Activated B cell treated with CpG ODN at 0.5 μM for 24 hours (primary cell): ENCODE results near the gene KISS1R. TPM values are rescaled to one million over a fixed set of nuclear protein-coding genes. Genes with fewer than 3 reads are reported as not detected.
"Not testable (repeated sequence)": the region's sequence is repeated elsewhere in the genome, so short reads cannot be mapped to it uniquely, and the experiment has no call there.

ENCODE experiments used
- ATAC-seq: fragments of 200-7000 bp; cut with Tn5 transposase; one replicate; pipeline ENCODE4 v1.10.0; 2021; ENCODE audit warnings: low read depth, mild to moderate bottlenecking, moderate library complexity
- CTCF ChIA-PET: fragments of 350-600 bp; sonication (Branson Sonifier 250); formaldehyde crosslinking; loops from one replicate; lab custom pipeline; 2021; ENCODE audit warnings: antibody characterized with exemption; lab: Charles Lee
- POLR2A ChIA-PET: fragments of 350-600 bp; sonication (Branson Sonifier 250); formaldehyde crosslinking; loops from one replicate; lab custom pipeline; 2021; ENCODE audit warnings: antibody characterized with exemption; lab: Charles Lee
- DNase-seq: peaks from one replicate; pipeline ENCODE4 v3.0.0; 2022
- H3K27ac Mint-ChIP-seq: one replicate; pipeline ENCODE4 v1.8.0; 2020; ENCODE audit warnings: mixed read lengths
- H3K27me3 Mint-ChIP-seq: one replicate; pipeline ENCODE4 v1.8.0; 2021; ENCODE audit warnings: mixed read lengths
- H3K36me3 Mint-ChIP-seq: one replicate; pipeline ENCODE4 v1.8.0; 2021; ENCODE audit warnings: low read depth, mixed read lengths
- H3K4me1 Mint-ChIP-seq: one replicate; pipeline ENCODE4 v1.8.0; 2021; ENCODE audit warnings: mixed read lengths
- H3K4me3 Mint-ChIP-seq: one replicate; pipeline ENCODE4 v1.8.0; 2020; ENCODE audit warnings: mild to moderate bottlenecking, mixed read lengths
- H3K9me3 Mint-ChIP-seq: one replicate; pipeline ENCODE4 v1.8.0; 2020; ENCODE audit warnings: mixed read lengths
- intact Hi-C: fragments of 100-400 bp; cut with micrococcal nuclease; formaldehyde crosslinking; loops from one replicate; pipeline ENCODE4 v1.15.1; 2024
- total RNA-seq: library from RNA; stranded (reverse); gene quantifications from 2 replicates; pipeline ENCODE4 v1.2.3, GENCODE V29; 2022
- TF ChIP-seq, protein P1 (sequence below): fragments of 200-600 bp; IDR thresholded peaks from one replicate; pipeline ENCODE4 v1.8.0; 2022; ENCODE audit warnings: antibody characterized with exemption, mild to moderate bottlenecking

KISS1R gene
- total RNA-seq, 1 donor from 2014 or later = 0.49 TPM

DNA sequence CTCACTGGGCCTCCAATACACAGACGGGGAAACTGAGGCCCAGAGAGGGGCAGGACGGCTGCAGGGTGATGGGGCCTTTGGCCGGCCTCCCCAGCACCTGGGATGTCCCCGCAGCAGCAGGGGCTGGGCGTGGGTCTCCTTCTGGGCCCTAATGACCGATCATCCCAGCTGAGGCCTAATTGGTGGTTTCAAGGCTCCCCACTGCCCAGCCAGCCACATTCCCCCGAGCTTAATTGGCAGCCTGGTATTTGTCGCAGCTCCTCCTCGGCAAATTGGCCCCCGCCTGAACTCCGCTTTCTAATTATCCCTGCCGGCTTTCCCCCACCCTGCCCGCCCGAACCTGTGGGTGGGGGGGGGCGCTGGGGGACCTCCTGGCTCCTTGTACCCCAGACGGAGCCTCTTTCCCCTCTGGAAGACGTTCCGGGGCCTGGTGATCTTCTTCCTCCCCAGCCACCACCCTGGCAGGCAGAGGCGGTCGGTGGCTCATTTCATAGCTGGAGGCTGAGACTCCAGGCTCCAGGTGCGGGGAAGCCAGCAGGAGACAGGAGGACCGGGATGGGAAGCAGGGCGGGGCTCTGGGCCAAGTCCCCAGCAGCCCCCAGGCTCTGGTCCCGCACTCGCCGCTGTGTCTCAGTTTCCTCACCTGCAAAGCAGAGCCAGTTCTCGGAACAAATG lies 39.8 kb downstream of the KISS1R start:
- ChIA-PET CTCF (interaction anchor here (0.6 kb wide), 1 partner anchor 233 kb away, joined by 3 read pairs; no protein-coding TSS in a partner anchor), POLR2A (no interaction called here)
- no peaks in the 10 kb centered on the region for H3K27me3 Mint-ChIP-seq
- TF ChIP-seq, protein P1, sequence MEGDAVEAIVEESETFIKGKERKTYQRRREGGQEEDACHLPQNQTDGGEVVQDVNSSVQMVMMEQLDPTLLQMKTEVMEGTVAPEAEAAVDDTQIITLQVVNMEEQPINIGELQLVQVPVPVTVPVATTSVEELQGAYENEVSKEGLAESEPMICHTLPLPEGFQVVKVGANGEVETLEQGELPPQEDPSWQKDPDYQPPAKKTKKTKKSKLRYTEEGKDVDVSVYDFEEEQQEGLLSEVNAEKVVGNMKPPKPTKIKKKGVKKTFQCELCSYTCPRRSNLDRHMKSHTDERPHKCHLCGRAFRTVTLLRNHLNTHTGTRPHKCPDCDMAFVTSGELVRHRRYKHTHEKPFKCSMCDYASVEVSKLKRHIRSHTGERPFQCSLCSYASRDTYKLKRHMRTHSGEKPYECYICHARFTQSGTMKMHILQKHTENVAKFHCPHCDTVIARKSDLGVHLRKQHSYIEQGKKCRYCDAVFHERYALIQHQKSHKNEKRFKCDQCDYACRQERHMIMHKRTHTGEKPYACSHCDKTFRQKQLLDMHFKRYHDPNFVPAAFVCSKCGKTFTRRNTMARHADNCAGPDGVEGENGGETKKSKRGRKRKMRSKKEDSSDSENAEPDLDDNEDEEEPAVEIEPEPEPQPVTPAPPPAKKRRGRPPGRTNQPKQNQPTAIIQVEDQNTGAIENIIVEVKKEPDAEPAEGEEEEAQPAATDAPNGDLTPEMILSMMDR = no peak
- H3K4me1 Mint-ChIP-seq = peaks cover 30% of the 10 kb centered on the region
- ATAC-seq (no peak), DNase-seq (no peak)
- no peak overlapping the region for H3K4me3 Mint-ChIP-seq
- intact Hi-C loops = no loop called here
- peaks cover 14% of the 10 kb centered on the region for H3K36me3 Mint-ChIP-seq
- H3K9me3 Mint-ChIP-seq = no peaks in the 10 kb centered on the region
- no peak overlapping the region for H3K27ac Mint-ChIP-seq

DNA sequence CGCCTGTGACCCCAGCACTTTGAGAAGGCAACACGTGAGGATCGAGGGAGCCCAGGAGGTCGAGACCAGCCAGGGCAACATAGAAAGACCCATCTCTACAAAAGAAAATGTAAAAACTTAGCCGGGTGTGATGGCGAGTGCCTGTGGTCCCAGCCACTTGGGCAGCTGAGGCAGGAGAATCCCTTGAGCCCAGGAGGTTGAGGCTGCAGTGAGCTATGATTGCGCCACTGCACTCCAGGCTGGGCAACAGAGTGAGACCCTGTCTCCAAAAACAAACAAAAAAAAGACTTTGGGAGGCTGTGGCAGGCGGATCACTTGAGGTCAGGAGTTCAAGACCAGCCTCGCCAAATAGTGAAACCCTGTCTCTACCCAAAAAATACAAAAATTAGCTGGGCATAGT lies 40.4 kb downstream of the KISS1R start:
- POLR2A ChIA-PET = interaction anchor here (0.7 kb wide), 1 partner anchor 95 kb away, joined by 3 read pairs; no protein-coding TSS in a partner anchor
- H3K4me3 Mint-ChIP-seq, H3K27ac Mint-ChIP-seq, DNase-seq, CTCF ChIA-PET, H3K27me3 Mint-ChIP-seq, ATAC-seq, intact Hi-C loops, H3K9me3 Mint-ChIP-seq: not testable (repeated sequence)
- peaks cover 23% of the 10 kb centered on the region for H3K4me1 Mint-ChIP-seq
- peaks cover 19% of the 10 kb centered on the region for H3K36me3 Mint-ChIP-seq

DNA sequence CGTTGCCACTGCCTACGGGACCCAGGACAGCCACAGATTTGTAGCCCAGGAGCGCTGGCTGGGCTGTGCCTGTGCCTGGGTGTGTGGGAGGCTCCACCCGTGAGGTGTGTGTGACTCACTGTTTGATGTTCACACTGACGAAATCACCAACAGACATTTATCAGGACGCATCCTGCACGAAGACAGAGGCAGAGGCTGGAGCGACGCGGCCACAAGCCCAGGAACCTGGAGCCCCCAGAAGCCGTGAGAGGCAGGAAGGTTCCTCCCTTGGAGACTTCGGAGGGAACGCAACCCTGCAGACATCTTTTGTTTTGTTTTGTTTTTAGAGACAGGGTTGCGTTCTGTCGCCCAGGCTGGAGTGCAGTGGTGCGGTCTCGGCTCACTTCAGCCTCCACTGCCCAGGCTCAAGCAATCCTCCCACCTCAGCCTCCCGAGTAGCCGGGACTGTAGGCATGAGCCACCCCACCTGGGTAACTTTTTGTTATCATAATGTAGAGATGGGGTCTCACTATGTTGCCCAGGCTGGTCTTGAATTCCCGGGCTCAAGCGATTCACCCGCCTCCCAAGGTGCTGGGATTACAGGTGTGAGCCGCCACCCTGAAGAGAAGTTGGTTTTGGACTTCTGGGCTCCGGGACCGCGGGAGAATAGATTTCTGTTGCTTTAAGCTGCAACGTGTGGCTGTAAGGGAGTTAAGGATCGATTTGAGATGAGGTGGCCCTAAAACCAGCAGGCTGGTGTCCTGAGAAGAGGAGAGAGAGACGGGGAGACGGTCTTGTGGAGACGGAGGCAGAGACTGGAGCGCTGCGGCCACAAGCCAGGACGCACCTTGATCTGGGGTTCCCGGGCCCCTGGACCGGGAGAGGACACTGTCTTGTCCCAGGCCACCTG lies 42.1 kb downstream of the KISS1R start:
- intact Hi-C loops = no loop called here
- Mint-ChIP-seq H3K9me3 (no peaks in the 10 kb centered on the region), H3K36me3 (peaks cover 21% of the 10 kb centered on the region), H3K4me3 (no peak overlapping the region), H3K4me1 (peaks cover 12% of the 10 kb centered on the region), H3K27me3 (no peaks in the 10 kb centered on the region), H3K27ac (no peak overlapping the region)
- DNase-seq = no peak
- ChIA-PET CTCF (no interaction called here), POLR2A (no interaction called here)
- TF ChIP-seq, protein P1 = no peak
- ATAC-seq = no peak

DNA sequence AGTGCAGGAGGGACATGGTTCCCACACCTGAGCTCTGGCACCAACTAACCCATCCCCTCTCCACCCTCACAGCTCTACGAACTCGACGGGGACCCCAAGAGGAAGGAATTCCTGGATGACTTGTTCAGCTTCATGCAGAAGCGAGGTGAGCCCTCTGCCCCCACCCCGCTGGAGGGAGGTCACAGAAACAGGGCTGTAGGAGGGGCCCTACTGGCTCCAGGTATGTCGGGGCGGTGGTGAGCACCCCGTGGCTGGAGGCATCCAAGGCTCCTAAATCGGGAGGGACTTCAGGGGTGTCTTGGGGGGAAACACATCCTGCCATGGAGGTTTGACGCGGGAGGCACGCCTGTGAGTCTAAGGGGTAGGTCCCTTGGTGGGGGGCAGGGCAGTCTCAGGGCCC lies 42.9 kb downstream of the KISS1R start:
- TF ChIP-seq, protein P1 = no peak
- intact Hi-C loops = no loop called here
- Mint-ChIP-seq H3K9me3 (no peaks in the 10 kb centered on the region), H3K36me3 (peaks cover 28% of the 10 kb centered on the region), H3K4me3 (no peak overlapping the region), H3K27me3 (no peaks in the 10 kb centered on the region), H3K27ac (no peak overlapping the region), H3K4me1 (peaks cover 4% of the 10 kb centered on the region)
- no peak for DNase-seq
- no peak for ATAC-seq
- ChIA-PET POLR2A (no interaction called here), CTCF (no interaction called here)

DNA sequence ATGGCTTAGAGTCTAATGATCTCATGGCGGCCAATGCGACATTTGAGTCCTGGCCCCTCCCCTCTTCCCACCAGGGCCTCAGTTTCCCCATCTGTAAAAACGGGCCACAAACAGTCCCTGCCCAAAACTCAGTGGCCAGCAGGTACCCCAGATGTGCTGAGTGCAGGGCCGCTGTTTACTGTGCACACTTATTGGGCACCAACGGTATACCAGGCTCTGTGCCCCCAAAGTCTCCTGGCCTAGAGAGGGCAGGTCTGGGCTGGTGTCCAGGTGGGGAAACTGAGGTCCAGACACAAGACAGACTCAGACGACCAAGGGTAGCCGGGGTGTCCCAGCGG lies 43.4 kb downstream of the KISS1R start:
- Mint-ChIP-seq H3K27ac (no peak overlapping the region), H3K36me3 (peaks cover 33% of the 10 kb centered on the region), H3K4me3 (no peak overlapping the region), H3K9me3 (no peaks in the 10 kb centered on the region), H3K27me3 (no peaks in the 10 kb centered on the region), H3K4me1 (peaks cover 2% of the 10 kb centered on the region)
- POLR2A ChIA-PET = no interaction called here
- TF ChIP-seq, protein P1 = no peak
- intact Hi-C loops = no loop called here
- DNase-seq (no peak), ATAC-seq (no peak)
- CTCF ChIA-PET = no interaction called here
